Activated CD4-positive, alpha-beta T cell treated with anti-CD3 and anti-CD28 coated beads for 4 hours (primary cell): ENCODE measurements around the gene LPP.

Experiments
- DNase-seq, 2 donors: peaks; one replicate each; pipeline ENCODE4 v3.0.0-alpha.2; 2020

LPP gene

GRCh38 chr3:188309437-188310269 is 155.7 kb downstream of the LPP start:
- no peak for DNase-seq

DNA sequence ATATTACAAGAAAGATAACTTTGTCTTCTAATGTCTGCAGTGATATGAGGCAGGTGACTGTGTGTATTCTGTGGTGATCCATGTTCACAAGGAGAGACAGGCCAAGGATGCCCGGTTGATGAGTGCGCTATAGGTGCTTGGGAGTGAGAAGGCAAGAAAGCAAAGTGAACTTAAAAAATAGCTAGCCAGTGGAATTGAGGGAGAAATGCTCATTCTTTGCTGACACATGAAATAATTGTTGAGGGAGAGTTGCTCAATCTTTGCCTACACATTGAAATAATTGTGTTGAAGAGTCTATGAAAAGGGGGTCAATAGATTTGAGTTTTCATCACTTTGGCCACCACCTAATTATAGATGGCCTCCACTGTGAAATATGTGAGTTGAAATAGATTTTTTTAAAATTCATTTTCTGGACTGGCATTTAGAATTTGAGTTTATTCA is 156.3 kb downstream of the LPP start:
- DNase-seq = no peak

- no peak for DNase-seq
These were observed 161.6 kb downstream of the LPP start for GRCh38 chr3:188315553-188315952.

DNA sequence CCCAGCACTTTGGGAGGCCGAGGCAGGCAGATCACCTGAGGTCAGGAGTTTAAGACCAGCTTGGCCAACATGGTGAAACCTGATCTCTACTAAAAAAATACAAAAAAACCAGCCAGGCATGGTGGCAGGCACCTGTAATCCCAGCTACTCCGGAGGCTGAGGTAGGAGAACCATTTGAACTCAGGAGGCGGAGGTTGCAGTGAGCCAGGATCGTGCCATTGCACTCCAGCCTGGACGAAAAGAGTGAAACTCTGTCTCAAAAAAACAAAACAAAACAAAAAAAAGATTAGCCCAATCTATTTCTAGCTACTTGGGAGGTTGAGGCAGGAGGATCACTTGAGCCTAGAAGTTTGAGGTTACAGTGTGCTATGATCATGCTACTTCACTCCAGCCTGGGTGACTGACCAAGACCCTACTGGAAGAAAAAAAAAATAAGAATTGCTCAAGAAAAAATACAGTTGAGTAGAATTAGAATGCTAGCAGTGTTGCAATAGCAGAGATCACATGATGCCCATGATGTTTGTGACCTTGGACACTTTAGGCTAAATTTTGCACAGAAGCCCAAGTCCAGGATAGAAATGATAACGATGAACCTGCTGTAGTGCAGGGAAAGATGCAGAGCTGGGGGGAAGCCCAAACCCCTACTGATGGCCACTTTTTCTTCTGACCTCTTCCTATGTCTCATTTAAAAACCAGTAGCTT is 162.2 kb downstream of the LPP start:
- no peak for DNase-seq

DNA sequence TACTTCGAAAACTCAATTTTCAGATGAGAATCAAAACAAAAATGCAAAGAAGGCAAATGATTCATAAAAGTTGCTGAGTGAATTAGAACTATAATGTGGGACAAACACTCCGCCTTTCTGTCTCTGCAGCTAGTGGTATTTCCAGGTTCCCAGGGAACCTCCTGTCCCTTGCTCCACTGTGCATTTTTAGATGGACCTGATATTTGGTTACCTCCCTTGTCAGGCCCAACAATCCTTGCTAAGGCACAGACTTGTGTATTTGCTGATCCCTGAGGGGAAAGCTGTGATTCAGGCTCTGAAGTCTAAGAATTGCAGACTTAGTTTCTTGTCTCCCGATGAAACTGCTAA is 162.7 kb downstream of the LPP start:
- no peak for DNase-seq

- DNase-seq = no peak
These were observed 165.6 kb downstream of the LPP start for GRCh38 chr3:188319569-188319968.

DNA sequence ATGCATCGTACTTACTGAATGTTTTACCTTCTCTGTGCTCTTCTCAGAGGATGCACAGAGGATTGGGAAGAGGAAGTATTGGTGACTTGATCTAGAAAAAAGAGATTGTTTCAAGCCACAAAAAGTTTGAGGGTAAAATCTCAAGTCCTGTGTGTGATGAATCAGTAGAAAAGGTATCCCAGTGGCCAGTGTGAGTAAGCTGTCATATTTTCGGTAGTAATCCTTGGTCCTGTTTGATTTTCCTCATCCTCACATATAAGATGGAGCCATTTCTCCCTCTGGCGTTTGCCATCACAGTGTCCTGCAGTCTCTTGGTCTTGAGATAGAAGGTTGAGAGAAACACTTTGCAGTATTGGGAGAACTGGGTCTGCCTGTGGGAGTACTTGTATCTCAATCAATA is 166.8 kb downstream of the LPP start:
- no peak for DNase-seq

GRCh38 chr3:188321258-188321657 is 167.3 kb downstream of the LPP start:
- DNase-seq = no peak

GRCh38 chr3:188322135-188322887 is 168.4 kb downstream of the LPP start:
- no peak for DNase-seq

DNA sequence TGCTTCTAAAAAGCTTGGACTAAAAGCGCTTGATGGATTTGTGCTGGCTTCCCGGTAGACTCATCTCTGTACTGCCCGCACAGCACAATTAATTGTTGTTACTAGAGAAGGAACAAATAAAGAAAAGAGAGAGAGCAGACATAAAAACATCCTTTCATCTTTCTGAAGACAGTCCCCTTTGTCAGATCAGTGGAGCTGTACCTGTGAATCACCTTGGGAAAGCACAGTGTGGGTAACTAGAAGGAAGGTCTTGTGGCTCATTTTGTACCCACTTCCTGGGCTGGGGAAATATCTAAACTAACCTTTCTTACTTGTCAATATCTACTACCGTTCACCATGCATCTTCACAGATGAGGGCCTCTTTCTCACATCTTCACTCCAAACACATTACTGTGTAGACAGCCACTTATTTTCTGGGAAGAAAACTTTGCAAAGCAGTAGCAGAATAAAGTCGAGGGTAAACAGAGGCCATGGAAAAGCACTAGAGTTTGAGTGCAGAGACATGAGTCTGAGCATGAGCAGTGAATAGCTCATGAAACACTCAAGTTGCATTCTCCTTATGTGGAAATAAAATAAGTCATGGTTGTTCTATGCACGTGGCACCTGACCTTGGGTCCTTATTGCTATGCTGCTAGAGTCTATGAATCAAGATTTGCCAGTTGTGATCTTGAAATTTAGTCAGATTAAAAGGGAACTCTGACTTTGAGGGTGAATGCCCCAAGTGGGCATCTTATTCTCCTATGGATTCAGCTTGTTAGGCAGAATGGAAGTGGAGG is 169.3 kb downstream of the LPP start:
- peak; percentile 46 to 49 for DNase-seq

GRCh38 chr3:188326111-188326510 is 172.2 kb downstream of the LPP start:
- no peak for DNase-seq

DNA sequence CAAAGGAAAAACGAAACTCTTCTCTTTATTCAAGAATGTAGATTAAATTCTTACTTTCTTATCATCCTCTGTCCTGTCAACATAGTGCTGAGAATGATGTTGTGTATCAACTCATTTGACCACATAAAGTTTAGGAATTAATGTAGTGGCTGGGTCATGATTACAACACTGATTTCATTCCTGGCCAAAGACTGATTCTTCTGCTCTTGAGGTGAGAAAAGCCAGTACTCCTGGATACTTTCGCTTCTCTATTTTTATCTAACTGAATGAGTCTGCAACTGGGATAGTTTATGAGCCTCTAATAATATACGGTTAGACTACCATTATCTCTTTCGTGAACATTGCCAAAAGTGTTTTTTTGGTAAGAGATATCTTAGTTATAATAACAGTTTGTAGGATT is 173.0 kb downstream of the LPP start:
- DNase-seq = no peak

DNA sequence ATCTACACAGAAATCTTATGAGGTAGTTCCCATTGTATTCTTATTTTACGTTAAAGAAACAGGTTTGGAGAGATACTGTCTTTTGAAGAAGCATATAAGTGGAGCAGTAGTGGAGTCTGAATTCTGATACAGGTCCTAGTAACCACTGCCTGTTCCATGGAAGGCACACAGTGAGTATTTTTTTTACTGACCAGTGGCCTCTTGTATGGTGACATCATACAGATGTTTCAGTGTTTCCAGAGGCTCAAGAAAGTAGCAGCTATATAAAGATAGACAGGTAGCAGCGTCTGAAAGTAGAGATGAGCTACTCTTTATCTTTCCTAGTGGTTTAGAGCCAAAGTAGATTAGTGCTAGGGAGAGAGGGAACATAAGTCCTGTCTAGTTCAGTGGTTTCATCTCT is 173.5 kb downstream of the LPP start:
- DNase-seq = no peak

GRCh38 chr3:188330138-188330537 is 176.2 kb downstream of the LPP start:
- DNase-seq = no peak

GRCh38 chr3:188331166-188331565 is 177.2 kb downstream of the LPP start:
- no peak for DNase-seq

DNA sequence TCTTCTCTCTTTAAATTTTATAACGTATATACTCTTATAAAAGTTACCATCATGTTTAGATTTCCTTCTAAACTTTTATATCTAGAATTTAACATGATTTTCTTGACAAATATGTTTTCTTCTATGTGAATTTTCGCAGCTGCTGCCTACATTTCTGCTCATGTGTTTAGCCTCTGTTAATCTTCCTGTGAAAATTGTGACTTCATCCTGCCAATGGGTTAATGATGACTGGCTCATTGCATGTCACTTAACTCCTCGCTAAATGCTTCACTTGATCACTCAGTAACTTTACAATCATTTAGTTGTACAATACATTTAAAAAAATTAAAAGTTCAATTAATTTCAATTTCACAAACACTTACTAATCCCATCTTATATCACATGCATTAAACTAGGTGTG is 178.1 kb downstream of the LPP start:
- no peak for DNase-seq

DNA sequence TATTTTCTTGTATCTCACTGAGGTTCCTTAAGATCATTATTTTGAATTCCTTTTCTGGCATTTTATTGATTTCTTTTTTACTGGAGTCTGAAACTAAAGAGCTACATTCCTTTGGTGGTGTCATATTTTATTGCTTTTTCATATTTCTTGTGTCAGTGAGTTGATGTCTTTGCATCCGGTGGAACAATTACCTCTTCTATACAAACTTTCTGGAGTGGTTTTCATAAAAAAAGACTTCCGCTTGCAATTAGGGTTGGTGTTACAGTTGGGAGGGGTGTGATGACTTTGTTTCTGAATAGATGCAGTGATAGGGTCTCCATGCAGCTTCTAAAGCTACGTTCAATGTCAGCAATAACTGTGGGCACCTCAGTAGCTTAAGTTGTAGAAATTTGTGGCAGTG is 181.7 kb downstream of the LPP start:
- DNase-seq = no peak

GRCh38 chr3:188336178-188336577 is 182.2 kb downstream of the LPP start:
- no peak for DNase-seq

- no peak for DNase-seq
These were observed 183.3 kb downstream of the LPP start for GRCh38 chr3:188337232-188337631.

DNA sequence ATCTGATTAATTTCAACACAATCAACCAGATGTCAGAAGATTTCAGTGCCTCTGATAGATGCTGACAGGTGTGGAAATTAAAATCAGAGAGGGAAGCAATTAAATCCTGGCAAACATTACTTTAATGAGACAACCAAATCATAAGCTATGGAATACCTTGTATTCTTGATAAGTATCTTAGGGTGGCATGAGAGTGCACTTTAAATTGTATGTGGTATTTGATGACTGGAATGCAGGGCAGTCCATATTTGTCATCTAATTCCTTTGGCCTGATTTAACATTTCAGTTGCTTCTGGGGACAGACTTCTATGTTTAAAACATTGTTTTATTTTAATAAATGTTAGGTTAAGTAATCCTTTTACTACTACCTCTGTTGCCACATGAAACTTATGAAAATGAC is 184.1 kb downstream of the LPP start:
- DNase-seq = no peak

- peak; percentile 26 to 36 for DNase-seq
These were observed 185.7 kb downstream of the LPP start for GRCh38 chr3:188339410-188340295.

- DNase-seq = no peak
These were observed 187.5 kb downstream of the LPP start for GRCh38 chr3:188341501-188341900.
